GM06990 (cell line): Measurements from ENCODE around the gene LAMA5.

Source experiments
- DNase-seq: peaks from one replicate; pipeline ENCODE4 v3.0.0-alpha.2; 2011; ENCODE audit not compliant: insufficient read length; ENCODE audit errors: extremely low read depth
- H3K27me3 ChIP-seq: replicated peaks from 2 replicates; pipeline ENCODE4 v1.6.0; 2011; ENCODE audit warnings: low read length; ENCODE audit not compliant: control insufficient read depth, insufficient read depth
- H3K36me3 ChIP-seq: 2 replicates; pipeline ENCODE4 v1.5.1; 2011; ENCODE audit warnings: low read length; ENCODE audit not compliant: control insufficient read depth, insufficient read depth
- H3K4me3 ChIP-seq: replicated peaks from 2 replicates; pipeline ENCODE4 v1.5.1; 2011; ENCODE audit warnings: low read depth, mild to moderate bottlenecking, control low read depth, low read length
- TF ChIP-seq, protein P1 (sequence below): IDR thresholded peaks from 2 replicates; pipeline ENCODE4 v1.5.1; 2011; ENCODE audit warnings: low read length, control low read depth, mild to moderate bottlenecking, inconsistent platforms; ENCODE audit not compliant: insufficient read depth, poor library complexity, severe bottlenecking

Gene LAMA5

GRCh38 chr20:62297449-62298227 is 69.5 kb downstream of the LAMA5 start:
- DNase-seq: no peak
- TF ChIP-seq, protein P1, sequence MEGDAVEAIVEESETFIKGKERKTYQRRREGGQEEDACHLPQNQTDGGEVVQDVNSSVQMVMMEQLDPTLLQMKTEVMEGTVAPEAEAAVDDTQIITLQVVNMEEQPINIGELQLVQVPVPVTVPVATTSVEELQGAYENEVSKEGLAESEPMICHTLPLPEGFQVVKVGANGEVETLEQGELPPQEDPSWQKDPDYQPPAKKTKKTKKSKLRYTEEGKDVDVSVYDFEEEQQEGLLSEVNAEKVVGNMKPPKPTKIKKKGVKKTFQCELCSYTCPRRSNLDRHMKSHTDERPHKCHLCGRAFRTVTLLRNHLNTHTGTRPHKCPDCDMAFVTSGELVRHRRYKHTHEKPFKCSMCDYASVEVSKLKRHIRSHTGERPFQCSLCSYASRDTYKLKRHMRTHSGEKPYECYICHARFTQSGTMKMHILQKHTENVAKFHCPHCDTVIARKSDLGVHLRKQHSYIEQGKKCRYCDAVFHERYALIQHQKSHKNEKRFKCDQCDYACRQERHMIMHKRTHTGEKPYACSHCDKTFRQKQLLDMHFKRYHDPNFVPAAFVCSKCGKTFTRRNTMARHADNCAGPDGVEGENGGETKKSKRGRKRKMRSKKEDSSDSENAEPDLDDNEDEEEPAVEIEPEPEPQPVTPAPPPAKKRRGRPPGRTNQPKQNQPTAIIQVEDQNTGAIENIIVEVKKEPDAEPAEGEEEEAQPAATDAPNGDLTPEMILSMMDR: no peak
- Histone ChIP-seq H3K27me3 (no peaks in the 10 kb centered on the region), H3K4me3 (no peak overlapping the region), H3K36me3 (peaks cover 12% of the 10 kb centered on the region)

DNA sequence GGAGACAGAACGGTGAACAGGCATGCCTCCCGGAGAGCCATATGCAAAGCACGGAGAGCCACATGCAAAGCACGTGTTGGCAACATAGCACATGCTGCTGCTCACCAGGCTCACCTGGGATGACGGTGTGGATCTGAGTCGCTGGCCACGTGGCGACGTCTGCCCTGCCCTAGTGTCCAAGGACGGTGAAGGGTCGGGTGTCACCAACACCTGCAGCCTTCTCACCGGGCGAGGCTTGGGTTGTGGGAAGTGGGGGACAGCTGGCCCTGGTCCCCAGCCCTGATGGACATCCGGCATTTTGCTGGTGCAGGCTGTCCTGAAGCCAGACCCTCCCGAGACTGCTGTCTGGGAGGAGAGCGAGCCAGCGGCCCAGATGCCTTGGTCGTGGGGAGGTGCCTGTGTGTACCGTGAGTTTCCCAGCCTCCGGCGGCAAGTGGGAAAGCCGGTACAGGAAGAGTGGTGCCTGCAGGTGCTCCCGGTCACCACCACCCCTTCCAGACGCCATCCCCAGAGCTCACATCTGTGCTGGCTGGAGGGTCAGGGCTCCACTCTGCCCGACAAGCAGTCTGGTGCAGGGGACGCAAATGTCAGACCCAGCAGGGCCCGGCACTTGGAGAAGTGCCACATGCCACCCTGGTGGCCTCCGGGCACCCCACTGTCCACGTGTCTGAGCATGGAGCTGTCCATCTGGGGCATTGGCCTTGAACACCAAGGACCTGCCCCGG is 70.2 kb downstream of the LAMA5 start:
- TF ChIP-seq, protein P1: no peak
- no peaks in the 10 kb centered on the region for H3K27me3 ChIP-seq
- H3K4me3 ChIP-seq: no peak overlapping the region
- H3K36me3 ChIP-seq: peaks cover 15% of the 10 kb centered on the region
- no peak for DNase-seq

GRCh38 chr20:62294516-62294915 is 72.6 kb downstream of the LAMA5 start:
- TF ChIP-seq, protein P1: no peak
- no peak for DNase-seq
- peaks cover 20% of the 10 kb centered on the region for H3K36me3 ChIP-seq

GRCh38 chr20:62293946-62294345 is 73.2 kb downstream of the LAMA5 start:
- H3K4me3 ChIP-seq: no peak overlapping the region
- TF ChIP-seq, protein P1: no peak
- H3K27me3 ChIP-seq: no peaks in the 10 kb centered on the region
- H3K36me3 ChIP-seq: peaks cover 21% of the 10 kb centered on the region
- DNase-seq: no peak

More at GRCh38 chr20:62294516-62294915, 72.6 kb downstream of the LAMA5 start:
- Histone ChIP-seq H3K4me3 (no peak overlapping the region), H3K27me3 (no peaks in the 10 kb centered on the region)

DNA sequence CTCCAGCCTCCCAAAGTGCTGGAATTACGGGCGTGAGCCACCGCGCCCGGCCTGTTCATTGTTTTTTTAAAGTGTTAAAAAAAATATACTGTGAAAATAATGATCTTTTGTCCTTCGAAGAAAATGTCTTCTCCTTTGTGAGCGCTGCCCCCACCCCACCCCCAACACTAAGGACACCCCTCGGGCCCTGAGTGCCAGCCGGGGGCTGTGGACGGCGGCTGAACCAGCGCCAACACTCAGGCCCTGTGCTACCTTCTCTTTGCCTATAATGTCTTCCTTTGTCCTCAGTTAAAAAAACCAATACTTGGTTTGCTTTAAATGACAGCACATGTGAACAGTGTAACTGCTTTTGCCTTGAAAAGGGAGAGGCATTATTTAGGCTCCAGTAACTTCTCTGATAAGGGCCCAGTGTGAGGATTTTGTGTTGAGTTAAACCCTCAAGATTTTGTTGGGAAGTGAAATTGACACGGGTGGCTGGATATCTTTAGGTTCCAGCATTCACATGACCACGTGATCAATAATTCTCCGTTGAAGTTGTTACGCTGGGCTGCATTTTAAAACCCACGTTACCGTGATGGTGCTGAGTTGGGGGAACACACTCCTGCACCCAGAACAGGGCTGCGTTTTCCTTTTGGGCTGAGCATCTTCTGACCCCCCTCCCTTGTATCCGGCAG is 73.9 kb downstream of the LAMA5 start:
- H3K27me3 ChIP-seq: no peaks in the 10 kb centered on the region
- peaks cover 20% of the 10 kb centered on the region for H3K36me3 ChIP-seq
- TF ChIP-seq, protein P1: no peak
- DNase-seq: no peak
- no peak overlapping the region for H3K4me3 ChIP-seq
